OCI-LY7 (cell line): ENCODE measurements around the gene CDC42BPA.

Source experiments
- CTCF ChIP-seq: fragments of 200-600 bp; sonication (generic); conservative IDR thresholded peaks from 2 replicates; pipeline ENCODE4 v1.5.1; 2014; ENCODE audit warnings: mild to moderate bottlenecking, antibody characterized with exemption, low read length, moderate library complexity, mixed read lengths
- EZH2phosphoT487 ChIP-seq: fragments of 200-600 bp; sonication (generic); IDR thresholded peaks from 2 replicates; pipeline ENCODE4 v1.6.1; 2018; ENCODE audit warnings: low read depth, borderline replicate concordance, mild to moderate bottlenecking, mixed run types, antibody characterized with exemption, low read length, moderate library complexity, mixed read lengths

- TF ChIP-seq CTCF (no peak), EZH2phosphoT487 (no peak)
These were observed 338.2 kb downstream of the CDC42BPA start for GRCh38 chr1:226980122-226980560.
